HG03045 (cell line): ENCODE results near the gene SNHG17.
A peak's percentile ranks its signal among the peaks of the same experiment; 100 is the strongest.
"Not testable (repeated sequence)": the region's sequence is repeated elsewhere in the genome, so short reads cannot be mapped to it uniquely, and the experiment has no call there.

Experiments used
- ATAC-seq: cut with Tn5 transposase; IDR thresholded peaks from one replicate; pipeline ENCODE4 v1.9.1; 2021; ENCODE audit warnings: mild to moderate bottlenecking, moderate library complexity; ENCODE audit not compliant: unreplicated experiment

SNHG17 gene

GRCh38 chr20:38447931-38448675 is 13.0 kb upstream of the SNHG17 start:
- no peak for ATAC-seq

- no peak for ATAC-seq
Measured at GRCh38 chr20:38447251-38447661, 12.1 kb upstream of the SNHG17 start.

DNA sequence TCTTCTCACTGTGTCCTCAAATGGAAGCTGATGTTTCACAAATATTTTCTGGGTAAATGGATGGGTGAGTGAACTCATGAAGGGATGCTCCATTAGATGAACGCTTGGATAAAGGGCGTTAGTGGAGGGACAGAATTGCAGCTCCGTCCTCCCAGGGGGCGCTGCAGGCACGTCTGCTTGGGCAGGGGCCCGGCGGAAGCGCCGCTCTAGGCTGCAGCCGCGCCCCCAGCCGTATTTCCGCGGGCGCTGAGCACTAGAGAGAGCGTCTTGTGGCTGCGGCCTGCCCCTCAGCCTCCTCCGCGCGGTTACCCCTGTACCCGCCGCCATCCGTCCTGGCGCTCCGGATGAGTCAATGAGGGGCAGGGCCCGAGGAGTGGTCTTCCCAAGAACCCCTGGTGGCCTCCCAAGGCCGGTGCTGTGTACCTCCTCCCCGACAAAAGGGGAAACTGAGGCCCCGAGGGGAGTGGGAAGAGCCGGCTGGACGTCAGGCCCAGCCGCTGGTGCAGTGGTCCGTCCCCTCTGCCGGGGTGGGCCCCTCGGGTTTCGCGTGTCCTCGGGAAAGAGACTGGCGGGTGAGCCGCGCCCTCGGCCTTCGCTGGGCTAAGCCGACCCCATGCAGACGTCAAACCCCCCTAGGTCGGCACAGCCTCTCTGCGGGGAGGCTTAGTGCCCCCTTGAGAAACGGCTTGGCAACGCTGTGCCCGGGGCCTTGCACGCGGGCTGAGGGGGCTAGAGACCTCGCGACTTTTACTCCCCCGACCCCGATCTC is 11.5 kb upstream of the SNHG17 start:
- peak; percentile 86 for ATAC-seq

DNA sequence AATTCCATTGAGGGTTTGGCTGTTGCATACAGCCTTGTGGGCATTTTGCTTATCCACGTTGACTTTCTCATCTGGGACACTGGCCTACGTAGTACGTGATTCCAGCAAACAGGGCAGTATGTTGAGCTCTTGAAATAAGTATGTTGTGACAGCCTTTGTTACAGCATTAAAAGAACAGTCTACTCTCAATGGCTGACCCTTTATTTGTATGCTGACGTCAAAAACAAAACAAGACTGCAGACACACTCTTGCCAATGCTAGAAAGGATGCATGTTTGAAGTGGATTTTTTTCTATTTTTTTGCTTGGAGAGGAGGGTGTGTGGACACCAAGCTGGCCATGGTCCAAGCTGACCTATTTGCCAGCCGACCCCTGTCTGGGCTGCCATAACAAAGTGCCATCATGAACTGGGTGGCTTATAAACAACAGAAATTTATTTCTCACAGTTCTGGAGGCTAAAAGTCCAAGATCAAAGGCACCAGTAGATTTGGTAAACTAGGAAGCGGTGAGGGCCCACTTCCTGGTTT is 10.8 kb upstream of the SNHG17 start:
- no peak for ATAC-seq

DNA sequence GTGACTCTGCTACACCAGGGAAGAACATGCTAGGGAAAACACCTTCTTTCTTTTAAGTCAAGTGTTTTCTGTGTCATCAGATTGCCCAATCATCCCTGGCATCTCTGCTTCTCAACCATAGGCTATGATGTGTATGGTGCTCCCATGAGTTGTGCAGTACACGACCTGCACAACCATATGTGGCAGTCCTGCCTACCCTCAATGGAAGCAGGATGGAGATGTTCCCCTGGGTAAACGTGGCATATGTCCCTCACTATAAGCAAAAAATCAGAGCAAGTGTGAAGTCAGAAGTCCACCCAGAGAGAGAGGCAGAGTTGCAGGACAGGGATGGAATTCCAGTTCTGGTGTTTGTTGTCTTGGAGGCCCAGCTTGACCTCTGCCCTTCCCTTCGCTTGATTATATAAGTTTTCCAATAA is 10.3 kb upstream of the SNHG17 start:
- no peak for ATAC-seq

GRCh38 chr20:38441916-38442315 is 6.8 kb upstream of the SNHG17 start:
- no peak for ATAC-seq

- ATAC-seq: not testable (repeated sequence)
Measured at GRCh38 chr20:38441110-38441509, 6.0 kb upstream of the SNHG17 start.

GRCh38 chr20:38437796-38438195 is 2.7 kb upstream of the SNHG17 start:
- ATAC-seq: no peak

- no peak for ATAC-seq
Measured at GRCh38 chr20:38435555-38435939, 419 bp upstream of the SNHG17 start.

- ATAC-seq: no peak
Measured at GRCh38 chr20:38434301-38434741, 807 bp downstream of the SNHG17 start.

- ATAC-seq: no peak
Measured at GRCh38 chr20:38433304-38433972, 1.7 kb downstream of the SNHG17 start.

GRCh38 chr20:38432870-38433269 is 2.3 kb downstream of the SNHG17 start:
- ATAC-seq: not testable (repeated sequence)

- no peak for ATAC-seq
Measured at GRCh38 chr20:38432292-38432691, 2.8 kb downstream of the SNHG17 start.

GRCh38 chr20:38430679-38431325 is 4.3 kb downstream of the SNHG17 start:
- ATAC-seq: no peak

DNA sequence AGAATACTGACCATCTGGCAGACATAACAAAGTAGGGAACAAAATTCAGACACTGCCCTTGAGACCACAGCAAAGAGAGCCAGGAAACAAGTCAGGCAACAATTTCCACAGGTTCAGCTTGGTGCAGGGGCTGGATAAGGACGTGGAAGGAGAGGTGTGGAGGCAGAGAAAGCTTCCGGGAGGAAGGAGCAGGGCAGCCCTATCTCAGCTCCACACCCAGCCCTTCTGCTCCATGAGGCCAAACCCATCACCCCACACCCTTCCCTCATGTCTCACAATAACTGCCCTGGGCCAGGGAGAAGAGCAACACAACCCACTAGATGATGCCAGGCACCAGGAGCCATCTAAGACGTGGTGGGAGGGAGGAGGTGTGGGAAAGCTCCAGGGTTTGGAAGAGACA is 5.8 kb downstream of the SNHG17 start:
- ATAC-seq: no peak

- ATAC-seq: no peak
Measured at GRCh38 chr20:38428800-38429199, 6.3 kb downstream of the SNHG17 start.

GRCh38 chr20:38427655-38428023 is 7.5 kb downstream of the SNHG17 start:
- ATAC-seq: no peak

GRCh38 chr20:38426006-38426897 is 8.9 kb downstream of the SNHG17 start:
- no peak for ATAC-seq

DNA sequence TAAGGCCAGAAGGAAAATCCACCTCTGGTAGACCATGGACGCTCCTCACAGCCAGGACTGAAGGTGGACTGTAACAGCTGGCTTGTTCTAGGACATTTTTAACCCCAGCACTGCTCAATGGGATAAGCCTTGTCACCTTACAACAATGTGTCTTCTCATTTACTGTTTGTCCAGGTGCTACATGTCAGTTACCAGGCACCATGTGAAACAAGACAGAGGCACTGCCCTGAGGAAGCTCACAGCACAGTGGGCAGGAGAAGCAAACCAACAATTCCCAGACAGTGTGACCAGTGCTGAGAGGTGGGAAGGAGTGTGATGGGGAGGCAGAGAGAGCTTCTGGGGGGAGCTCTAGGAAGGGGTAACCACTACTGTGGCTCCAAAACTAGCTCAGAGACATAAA is 10.7 kb downstream of the SNHG17 start:
- no peak for ATAC-seq

- no peak for ATAC-seq
Measured at GRCh38 chr20:38423541-38423940, 11.6 kb downstream of the SNHG17 start.
